ENCODE measurements around the gene TOMM40L.
"Not testable (repeated sequence)": the region's sequence is repeated elsewhere in the genome, so short reads cannot be mapped to it uniquely, and the experiment has no call there.

Gene TOMM40L

DNA sequence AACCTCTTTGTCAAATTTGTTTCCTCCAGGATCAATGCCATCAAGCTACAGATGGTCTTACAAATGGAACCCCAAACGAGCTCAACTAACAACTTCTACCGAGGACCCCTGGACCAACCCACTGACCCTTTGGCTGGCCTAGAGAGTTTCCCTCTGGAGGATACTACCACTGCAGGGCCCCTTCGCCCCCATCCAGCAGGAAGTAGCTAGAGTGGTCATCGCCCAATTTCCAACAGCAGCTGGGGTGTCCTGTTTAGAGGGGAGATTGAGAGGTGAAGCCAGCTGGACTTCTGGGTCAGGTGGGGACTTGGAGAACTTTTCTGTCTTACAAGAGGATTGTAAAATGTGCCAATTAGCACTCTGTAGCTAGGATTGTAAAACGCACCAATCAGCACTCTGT is 31.2 kb downstream of the TOMM40L start:
- DNase-seq (ENCODE audit: low read depth in 2 of 2) = not testable (repeated sequence)

DNA sequence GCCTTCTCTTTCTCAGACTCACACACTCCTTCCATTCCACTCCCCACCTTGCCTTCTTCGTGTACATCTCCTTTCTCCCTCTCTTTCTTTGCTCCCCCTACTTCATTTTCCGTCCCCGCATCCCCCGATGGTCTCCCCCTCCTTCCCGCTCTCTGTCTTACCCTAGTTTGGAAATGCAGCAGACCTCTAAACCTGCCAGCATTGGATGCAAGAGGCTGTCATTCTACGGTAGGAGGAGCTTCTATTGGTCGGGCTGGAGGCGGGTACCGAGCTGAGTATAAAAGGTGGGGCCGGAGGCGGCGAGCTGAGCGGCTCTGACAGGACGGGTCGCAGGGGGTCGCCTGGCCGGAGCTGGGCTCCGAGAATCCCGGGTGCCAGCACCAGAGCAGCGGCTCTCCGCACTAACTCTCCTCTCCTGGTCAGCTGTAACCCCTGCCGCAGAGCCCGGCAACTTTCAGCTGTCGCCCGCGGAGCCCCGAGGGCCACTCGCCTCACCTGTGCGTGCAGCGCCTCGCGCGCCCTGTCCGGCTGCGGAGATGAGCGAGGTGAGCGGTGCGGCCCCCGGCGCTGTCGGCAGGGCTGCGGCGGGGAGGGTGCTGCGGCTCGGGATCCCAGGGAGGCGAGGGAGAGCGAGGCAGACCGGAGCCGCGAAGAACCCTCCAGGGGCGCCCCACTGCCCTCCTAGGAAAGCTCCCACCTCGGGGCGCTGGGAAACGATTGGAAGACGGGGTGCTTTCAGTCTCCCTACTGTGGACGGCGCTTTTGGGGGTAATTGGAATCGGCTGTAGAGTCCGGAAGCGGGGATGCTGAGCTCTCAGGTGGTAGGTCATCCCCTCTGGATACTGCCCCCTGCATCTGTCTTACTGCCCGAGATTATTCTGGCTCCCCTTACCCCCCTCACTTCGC is 32.8 kb downstream of the TOMM40L start, which contains the start of gene PCP4L1:
PCP4L1 (plus strand) TSS at position 307 of the 906 bp plus-strand sequence; CDS start at position 537, 230 bp downstream.
- DNase-seq (ENCODE audit: low read depth in 2 of 2) = peak in 1 of 2 donors; percentile 4

DNA sequence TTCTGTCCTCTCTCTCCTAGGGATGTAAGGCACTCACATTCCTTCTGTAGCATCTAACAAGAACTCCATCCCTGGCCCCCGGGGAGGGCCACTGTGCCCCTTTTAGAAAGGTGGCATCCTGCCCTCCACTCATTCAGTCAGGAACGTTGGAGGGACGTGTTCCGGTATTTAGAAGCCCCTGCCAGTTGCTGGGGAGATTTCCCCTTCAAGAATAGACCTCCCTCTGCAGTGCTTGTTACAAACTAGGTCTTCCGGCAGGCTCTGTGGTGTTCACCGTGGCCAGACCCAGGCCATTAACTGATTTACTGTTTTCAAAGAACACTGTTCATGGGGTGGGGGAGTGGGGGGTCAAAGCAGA is 33.5 kb downstream of the TOMM40L start:
- DNase-seq (ENCODE audit: low read depth in 2 of 2) = no peak

DNA sequence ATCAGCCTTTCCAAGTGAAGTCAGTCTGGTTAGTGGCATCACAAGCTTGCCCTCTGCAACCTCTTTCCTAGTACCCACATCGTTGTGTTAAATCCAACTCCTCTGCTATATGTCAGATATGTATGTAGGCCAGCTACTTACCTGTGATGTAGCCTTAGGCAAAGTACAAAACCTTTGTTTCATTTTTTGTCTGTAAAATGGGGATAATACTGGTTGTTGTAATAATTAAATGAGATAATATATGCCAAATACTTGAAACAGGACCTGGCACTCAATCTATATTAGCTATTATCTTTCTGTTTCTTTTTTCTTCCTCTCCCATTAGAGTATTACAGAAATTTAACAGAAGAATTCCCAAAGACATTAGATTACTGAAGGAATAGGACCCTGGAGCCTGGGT is 33.9 kb downstream of the TOMM40L start:
- DNase-seq (ENCODE audit: low read depth in 2 of 2) = no peak

DNA sequence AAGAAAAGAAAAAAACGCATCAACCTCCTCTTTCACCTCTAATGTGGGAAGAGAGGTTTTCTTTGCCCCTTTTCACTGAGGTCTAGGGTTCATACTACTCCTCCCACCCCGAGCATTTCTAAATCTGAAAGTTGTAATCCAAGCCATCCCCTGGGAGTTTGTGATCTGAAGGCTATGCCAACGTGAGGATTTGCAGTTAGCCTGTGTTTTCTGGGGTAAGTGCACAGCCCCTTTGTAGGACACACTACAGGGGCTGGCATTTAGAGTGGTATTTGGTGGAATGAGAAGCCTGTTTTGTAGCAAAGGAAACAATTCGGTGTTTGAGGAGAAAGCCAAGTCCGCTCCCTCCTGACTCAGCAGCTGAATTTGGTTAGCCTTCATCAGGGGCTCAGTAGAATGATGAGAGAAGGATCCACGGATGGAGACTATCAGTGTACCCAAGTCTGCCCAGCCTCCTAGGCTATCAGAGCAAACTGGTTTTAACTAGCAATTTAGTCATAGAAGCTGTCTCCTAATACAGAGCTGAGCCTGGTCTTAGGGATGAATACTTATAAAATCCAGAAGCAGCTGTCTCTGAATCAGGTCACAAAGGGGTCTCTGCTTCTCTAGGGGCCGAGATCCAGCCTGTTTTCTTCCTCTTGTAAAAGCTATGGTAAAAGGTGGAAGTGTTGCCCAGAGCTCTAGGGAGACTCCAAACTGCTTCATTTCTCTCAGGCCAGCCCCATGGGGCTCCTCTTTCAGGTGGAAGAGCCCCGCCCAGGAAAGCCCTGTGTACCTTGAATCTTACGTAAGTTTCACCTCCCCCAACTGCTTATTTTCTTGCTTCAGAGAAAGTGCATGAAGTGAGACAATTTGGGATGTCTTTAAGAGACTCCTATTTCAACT is 34.8 kb downstream of the TOMM40L start:
- DNase-seq (ENCODE audit: low read depth in 2 of 2) = no peak

DNA sequence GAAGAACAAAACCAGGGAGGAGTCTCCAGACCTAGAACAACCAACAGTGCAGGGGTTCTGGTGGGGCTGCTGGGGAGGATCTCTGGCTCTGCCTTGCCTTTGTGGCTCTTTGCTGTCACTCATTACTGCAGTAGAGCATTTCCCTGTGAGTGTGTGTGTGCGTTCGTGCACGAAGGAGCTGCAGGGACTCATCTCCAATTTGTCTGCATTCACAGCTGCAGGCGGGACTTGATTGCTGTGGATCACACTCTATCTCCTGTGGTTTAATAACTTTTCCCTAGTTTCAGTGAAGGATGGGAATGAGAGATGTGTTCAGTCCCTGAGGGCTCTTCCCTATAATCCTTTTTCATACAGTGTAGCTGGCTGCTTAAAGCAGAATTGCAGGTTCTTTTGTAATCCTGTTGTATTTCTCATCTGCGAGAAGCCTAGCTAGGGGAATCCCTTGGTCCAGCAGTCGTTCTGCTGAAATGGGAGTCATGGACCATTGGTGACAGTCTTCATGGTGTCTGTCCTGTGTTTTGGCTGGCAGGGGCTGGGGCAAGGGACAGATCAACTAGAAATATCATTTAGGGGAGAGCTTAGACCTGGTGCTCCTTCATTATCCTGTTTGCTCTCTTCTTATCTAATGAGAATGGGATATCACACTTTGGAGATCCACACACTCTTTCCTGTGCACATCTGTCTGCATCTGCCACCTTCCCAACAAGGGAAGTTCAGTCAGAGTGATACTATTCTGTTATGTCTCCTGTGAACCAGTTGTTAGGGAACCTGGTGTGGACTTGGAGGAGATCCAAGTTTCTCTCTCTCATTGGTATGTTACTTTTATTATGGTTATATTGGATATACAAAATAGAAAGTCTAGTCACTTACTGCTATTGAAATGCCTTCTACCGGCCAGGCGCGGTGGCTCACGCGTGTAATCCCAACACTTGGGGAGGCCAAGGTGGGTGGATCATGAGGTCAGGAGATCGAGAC is 35.7 kb downstream of the TOMM40L start:
- DNase-seq (ENCODE audit: low read depth in 2 of 2) = no peak

DNA sequence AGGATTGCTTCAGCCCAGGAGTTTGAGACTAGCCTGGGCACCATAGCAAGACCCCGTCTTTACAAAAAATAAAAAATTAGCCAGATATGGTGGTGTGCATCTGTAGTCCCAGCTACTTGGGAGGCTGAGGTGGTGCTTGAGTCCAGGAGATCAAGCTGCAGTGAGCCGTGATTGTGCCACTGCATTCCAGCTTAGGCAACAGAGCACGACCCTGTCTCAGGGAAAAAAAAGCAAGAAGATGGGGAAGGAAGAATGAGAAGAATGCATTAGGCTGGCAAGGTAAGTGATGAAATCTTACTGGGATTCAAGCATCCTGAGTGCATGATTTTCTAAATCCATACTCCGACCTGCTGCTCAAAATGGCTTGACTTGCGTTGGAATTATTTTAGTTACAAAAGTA is 39.4 kb downstream of the TOMM40L start:
- DNase-seq (ENCODE audit: low read depth in 2 of 2) = no peak

DNA sequence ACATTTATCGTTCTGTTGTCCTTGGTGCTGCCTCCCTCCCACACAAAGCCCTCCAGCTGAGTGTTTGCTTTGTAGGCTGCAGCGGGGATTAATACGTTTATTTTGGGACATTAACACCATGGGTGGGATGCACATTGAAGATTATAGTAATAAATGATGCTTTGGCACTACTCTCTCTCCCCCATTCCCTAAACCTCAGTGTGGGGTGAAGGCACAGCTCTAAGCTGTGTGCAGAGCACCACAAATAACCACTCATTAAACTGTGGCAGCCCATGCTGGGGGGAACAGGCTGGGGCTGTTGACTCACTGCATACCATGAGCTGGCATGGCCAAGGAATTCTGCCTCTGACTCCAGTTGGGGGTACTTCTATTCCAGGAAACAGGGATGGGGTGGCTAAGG is 40.3 kb downstream of the TOMM40L start:
- no peak for DNase-seq (ENCODE audit: low read depth in 2 of 2)

DNA sequence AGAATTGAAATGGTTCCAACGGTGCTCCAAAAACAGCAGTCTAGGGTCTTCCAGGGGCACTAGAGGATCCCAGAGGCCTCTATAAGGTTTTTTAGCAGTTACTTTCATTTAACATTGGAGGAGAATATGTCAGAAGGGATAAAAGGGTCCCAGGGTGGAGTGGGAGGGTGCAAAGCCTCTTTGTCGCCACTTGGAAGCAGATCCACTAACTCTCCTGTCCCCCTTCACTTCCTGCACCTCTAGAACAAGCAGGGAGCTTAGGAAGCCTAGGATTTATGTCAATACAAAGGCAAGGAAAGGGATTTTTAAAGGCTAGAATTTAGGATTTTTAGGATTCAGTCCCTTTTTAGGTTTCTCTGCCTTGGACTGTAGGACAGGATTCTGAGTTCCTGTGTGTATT is 41.0 kb downstream of the TOMM40L start:
- no peak for DNase-seq (ENCODE audit: low read depth in 2 of 2)

DNA sequence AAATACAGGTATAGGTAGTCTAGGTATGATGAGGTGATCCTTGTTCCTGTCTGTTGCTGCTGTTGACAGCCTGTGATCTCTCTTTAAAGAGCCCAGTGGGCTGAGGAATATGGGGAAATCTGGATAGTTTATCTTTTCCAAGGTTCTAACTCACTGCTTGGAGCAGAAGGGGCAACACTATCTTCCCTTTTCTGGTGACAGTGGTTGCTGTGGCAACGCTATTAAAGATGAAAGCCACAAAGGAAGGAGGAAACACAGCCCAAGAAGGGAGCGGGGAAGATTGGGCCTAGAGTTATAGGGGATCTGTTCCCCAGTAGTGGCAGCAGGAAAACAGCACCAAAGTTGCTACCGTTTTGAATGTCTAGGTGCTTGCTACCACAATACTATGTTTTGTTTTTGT is 41.5 kb downstream of the TOMM40L start:
- no peak for DNase-seq (ENCODE audit: low read depth in 2 of 2)

DNA sequence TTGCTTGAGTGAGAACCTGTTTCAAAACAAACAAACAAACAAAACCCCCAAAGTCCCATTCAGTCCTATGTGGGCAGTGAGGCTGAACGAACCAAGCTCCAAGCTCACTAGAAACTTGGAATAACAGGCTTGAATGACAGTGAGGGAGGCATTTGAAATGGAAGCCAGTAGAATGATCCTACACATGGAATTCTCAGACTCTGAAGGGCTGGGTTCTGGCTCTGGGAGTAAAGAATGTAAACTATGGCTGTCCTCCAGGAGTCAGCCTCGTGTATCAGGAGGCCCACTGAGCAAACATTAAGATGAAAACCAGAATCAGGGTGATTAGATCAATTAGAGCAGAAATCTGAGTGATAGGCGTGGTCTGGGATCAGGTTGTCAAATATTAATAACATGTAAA is 47.5 kb downstream of the TOMM40L start:
- no peak for DNase-seq (ENCODE audit: low read depth in 2 of 2)

DNA sequence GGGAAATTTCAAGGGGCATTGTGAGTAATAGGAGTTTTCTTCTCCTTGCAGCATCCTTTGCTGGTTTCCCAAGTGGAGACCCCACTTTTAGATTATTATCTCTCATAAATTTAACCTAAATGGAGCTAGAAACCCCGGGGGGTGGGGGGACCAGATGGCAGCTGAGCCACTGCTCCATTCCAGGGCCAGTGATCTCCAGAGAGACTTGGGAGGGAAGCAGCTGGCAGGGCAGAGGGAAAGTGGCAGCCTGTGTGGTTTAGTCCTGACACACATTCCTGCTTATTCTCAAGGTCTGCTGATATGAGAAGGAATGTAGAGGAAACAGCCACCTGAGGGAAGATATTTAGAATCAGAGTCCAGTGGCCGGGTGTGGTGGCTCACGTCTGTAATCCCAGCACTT is 49.0 kb downstream of the TOMM40L start:
- DNase-seq (ENCODE audit: low read depth in 2 of 2) = no peak
